ENCODE measurements around the gene INSIG1.

INSIG1 gene

DNA sequence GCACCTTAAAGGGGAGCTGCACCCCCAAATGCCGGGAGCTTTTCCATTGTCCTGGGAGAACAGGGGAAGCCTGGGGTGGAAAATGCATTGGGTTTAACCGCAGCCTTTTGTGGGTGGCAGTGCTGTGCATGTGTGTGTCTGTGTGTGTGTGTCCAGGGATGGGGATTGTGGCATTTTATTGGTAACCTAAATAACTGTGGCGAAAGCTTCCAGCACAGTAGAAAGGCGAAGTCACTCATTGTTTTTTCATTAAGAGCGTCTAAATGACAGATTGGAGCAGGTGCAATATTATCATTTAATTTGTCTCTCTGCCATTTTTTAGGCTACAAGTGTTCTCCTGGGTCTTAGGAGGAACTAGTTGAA, 55.1 kb downstream of the INSIG1 start:
- no peak for TF ChIP-seq TARDBP (IDR thresholded peaks at IDR 0.05)
- no peak for TF ChIP-seq PKNOX1 (IDR thresholded peaks at IDR 0.05)
- no peak for TF ChIP-seq LEF1 (IDR thresholded peaks at IDR 0.05; ENCODE audit: borderline replicate concordance)
- TF ChIP-seq FOXK2 (IDR thresholded peaks at IDR 0.05) = no peak
- no peak for TF ChIP-seq FOXA1 (IDR thresholded peaks at IDR 0.05)
- no peak for TF ChIP-seq SP1 (IDR thresholded peaks at IDR 0.05)
- TF ChIP-seq ARNT (IDR thresholded peaks at IDR 0.05) = no peak
- no peak for TF ChIP-seq ELF4 (IDR thresholded peaks at IDR 0.05)
- TF ChIP-seq HDGF (IDR thresholded peaks at IDR 0.05; ENCODE audit: borderline replicate concordance) = no peak
- TF ChIP-seq FOXM1 (IDR thresholded peaks at IDR 0.05; ENCODE audit: borderline replicate concordance) = no peak
- TF ChIP-seq BHLHE40 (IDR thresholded peaks at IDR 0.05; ENCODE audit: borderline replicate concordance) = no peak
- TF ChIP-seq NFRKB (IDR thresholded peaks at IDR 0.05) = no peak
- no peak for TF ChIP-seq L3MBTL2 (conservative IDR thresholded peaks at IDR 0.05)
- TF ChIP-seq ZNF384 (IDR thresholded peaks at IDR 0.05) = no peak
- no peak for TF ChIP-seq SUZ12 (IDR thresholded peaks at IDR 0.05)
- no peak for TF ChIP-seq CTBP1 (IDR thresholded peaks at IDR 0.05; ENCODE audit: borderline replicate concordance)
- CTCF ChIA-PET = no interaction called here
- POLR2A ChIA-PET = no interaction called here
- DNase-seq (ENCODE audit: extremely low spot score) = no peak

DNA sequence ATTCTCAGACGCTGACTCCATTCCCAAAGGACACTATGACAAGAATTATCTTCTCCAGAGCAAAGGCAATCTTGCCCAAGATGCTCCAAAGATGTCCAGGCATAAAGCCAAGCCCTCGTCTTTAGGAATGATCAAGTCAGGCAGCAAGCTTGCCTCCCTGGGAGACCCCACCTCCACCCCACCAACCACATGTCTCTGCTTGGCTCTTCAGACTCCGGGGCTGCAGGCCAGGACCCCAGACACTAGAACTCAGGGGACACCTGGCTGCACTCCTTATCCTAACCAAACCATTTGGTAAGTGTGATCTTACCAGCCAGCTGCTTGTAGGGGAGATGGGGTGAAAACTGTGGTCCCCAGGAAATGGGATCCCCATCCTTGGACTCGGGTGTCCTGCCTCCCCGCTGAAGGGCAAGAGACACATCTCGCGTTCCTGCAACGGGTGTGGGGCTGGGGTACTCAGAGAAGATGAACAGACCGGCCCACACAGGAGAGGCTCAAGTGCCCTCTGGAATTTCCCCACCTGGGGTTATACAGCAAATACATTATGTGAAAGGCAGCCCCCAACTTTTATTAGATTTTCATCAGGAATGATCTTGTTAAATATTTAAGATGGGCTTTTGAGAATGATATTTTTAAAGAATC, 55.7 kb downstream of the INSIG1 start:
- TF ChIP-seq SUZ12 (IDR thresholded peaks at IDR 0.05) (no peak), FOXM1 (IDR thresholded peaks at IDR 0.05; ENCODE audit: borderline replicate concordance) (no peak), ZNF384 (IDR thresholded peaks at IDR 0.05) (no peak), ARNT (IDR thresholded peaks at IDR 0.05) (no peak), CTBP1 (IDR thresholded peaks at IDR 0.05; ENCODE audit: borderline replicate concordance) (no peak), LEF1 (IDR thresholded peaks at IDR 0.05; ENCODE audit: borderline replicate concordance) (no peak), FOXK2 (IDR thresholded peaks at IDR 0.05) (no peak), NFRKB (IDR thresholded peaks at IDR 0.05) (no peak), L3MBTL2 (conservative IDR thresholded peaks at IDR 0.05) (no peak), ELF4 (IDR thresholded peaks at IDR 0.05) (no peak), FOXA1 (IDR thresholded peaks at IDR 0.05) (no peak)
- CTCF ChIA-PET = interaction anchor here (0.7 kb wide), 1 partner anchor 8 kb away, joined by 3 read pairs; no protein-coding TSS in a partner anchor
- POLR2A ChIA-PET = no interaction called here
- DNase-seq (ENCODE audit: extremely low spot score) = no peak

DNA sequence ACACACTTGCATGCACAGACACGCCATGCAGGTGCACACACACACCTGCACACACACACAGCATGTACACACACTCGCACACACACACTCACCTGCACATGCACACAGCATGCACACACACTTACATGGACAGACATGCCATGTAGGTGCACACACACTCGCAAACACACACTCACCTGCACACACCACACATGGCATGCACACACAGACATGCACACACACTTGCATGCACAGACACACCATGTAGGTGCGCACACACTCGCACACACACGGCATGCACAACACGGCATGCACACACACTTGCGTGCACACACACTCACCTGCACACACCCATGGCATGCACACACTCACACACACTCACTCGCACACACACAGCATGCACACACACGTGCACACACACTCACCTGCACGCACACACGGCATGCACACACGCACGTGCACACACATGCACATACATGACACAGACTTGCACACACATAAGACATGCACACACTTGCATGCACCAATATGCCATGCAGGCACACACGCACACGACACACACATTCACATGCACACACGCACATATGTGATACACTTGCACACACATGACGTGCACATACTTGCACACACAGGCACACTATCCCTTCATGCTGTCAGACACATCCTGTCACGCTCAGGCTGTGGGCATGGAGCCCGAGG, 56.8 kb downstream of the INSIG1 start:
- TF ChIP-seq ZNF384 (IDR thresholded peaks at IDR 0.05) = no peak
- TF ChIP-seq ARNT (IDR thresholded peaks at IDR 0.05) = no peak
- no peak for TF ChIP-seq LEF1 (IDR thresholded peaks at IDR 0.05; ENCODE audit: borderline replicate concordance)
- TF ChIP-seq FOXK2 (IDR thresholded peaks at IDR 0.05) = no peak
- TF ChIP-seq SP1 (IDR thresholded peaks at IDR 0.05) = no peak
- no peak for TF ChIP-seq FOXM1 (IDR thresholded peaks at IDR 0.05; ENCODE audit: borderline replicate concordance)
- no peak for TF ChIP-seq SUZ12 (IDR thresholded peaks at IDR 0.05)
- TF ChIP-seq ELF4 (IDR thresholded peaks at IDR 0.05) = no peak
- TF ChIP-seq HDGF (IDR thresholded peaks at IDR 0.05; ENCODE audit: borderline replicate concordance) = no peak
- TF ChIP-seq CTBP1 (IDR thresholded peaks at IDR 0.05; ENCODE audit: borderline replicate concordance) = no peak
- TF ChIP-seq TARDBP (IDR thresholded peaks at IDR 0.05) = no peak
- TF ChIP-seq PKNOX1 (IDR thresholded peaks at IDR 0.05) = no peak
- no peak for DNase-seq (ENCODE audit: extremely low spot score)
- POLR2A ChIA-PET = no interaction called here
- CTCF ChIA-PET = no interaction called here

GRCh38 chr7:155355176-155355575, 57.5 kb downstream of the INSIG1 start:
- ChIA-PET POLR2A (interaction anchor here (1.4 kb wide), 1 partner anchor 10 kb away, joined by 4 read pairs; no protein-coding TSS in a partner anchor), CTCF (no interaction called here)
- no peak for DNase-seq (ENCODE audit: extremely low spot score)
- TF ChIP-seq ZNF384 (IDR thresholded peaks at IDR 0.05) (no peak), PKNOX1 (IDR thresholded peaks at IDR 0.05) (no peak), SP1 (IDR thresholded peaks at IDR 0.05) (no peak), TARDBP (IDR thresholded peaks at IDR 0.05) (no peak)

GRCh38 chr7:155355745-155356144, 58.1 kb downstream of the INSIG1 start:
- ChIA-PET CTCF (interaction anchor here (0.6 to 3.0 kb wide), 4 partner anchors 11 to 243 kb away, joined by 3 to 11 read pairs (median 4); no protein-coding TSS in a partner anchor), POLR2A (interaction anchor here (1.4 kb wide), 1 partner anchor 10 kb away, joined by 4 read pairs; no protein-coding TSS in a partner anchor)
- no peak for TF ChIP-seq FOXA1 (IDR thresholded peaks at IDR 0.05)
- no peak for TF ChIP-seq FOXK2 (IDR thresholded peaks at IDR 0.05)
- no peak for TF ChIP-seq ZNF384 (IDR thresholded peaks at IDR 0.05)
- TF ChIP-seq LEF1 (IDR thresholded peaks at IDR 0.05; ENCODE audit: borderline replicate concordance) = no peak
- no peak for TF ChIP-seq CTBP1 (IDR thresholded peaks at IDR 0.05; ENCODE audit: borderline replicate concordance)
- no peak for TF ChIP-seq TARDBP (IDR thresholded peaks at IDR 0.05)
- TF ChIP-seq BHLHE40 (IDR thresholded peaks at IDR 0.05; ENCODE audit: borderline replicate concordance) = no peak
- TF ChIP-seq ARNT (IDR thresholded peaks at IDR 0.05) = no peak
- no peak for TF ChIP-seq FOXM1 (IDR thresholded peaks at IDR 0.05; ENCODE audit: borderline replicate concordance)
- TF ChIP-seq HDGF (IDR thresholded peaks at IDR 0.05; ENCODE audit: borderline replicate concordance) = no peak
- TF ChIP-seq PKNOX1 (IDR thresholded peaks at IDR 0.05) = no peak
- TF ChIP-seq SUZ12 (IDR thresholded peaks at IDR 0.05) = no peak
- no peak for TF ChIP-seq SP1 (IDR thresholded peaks at IDR 0.05)
- TF ChIP-seq L3MBTL2 (conservative IDR thresholded peaks at IDR 0.05) = no peak
- TF ChIP-seq ELF4 (IDR thresholded peaks at IDR 0.05) = no peak
- no peak for DNase-seq (ENCODE audit: extremely low spot score)

Data from HEK293T (cell line).